HEK293 (cell line): ENCODE measurements around the gene KCNQ1.

Experiments
- CTCF ChIA-PET: fragments of 350-600 bp; formaldehyde crosslinking; extraction: SDS; loops from one replicate; lab custom pipeline; 2021; ENCODE audit warnings: antibody characterized with exemption; lab: Yijun Ruan, JAX
- POLR2A ChIA-PET: fragments of 300-600 bp; formaldehyde crosslinking; extraction: SDS; loops from one replicate; lab custom pipeline; 2020; ENCODE audit warnings: antibody characterized with exemption, inconsistent platforms; lab: Yijun Ruan, JAX
- H3K27ac ChIP-seq: fragments of 200-500 bp; sonication (Bioruptor generic); 2 replicates; pipeline ENCODE4 v1.5.1; 2014; ENCODE audit warnings: low read depth, low read length, control low read depth, inconsistent platforms; ENCODE audit errors: extremely low read depth
- H3K36me3 ChIP-seq, 2 experiments: fragments of 200-500 bp in 1 of 2; sonication (Bioruptor generic) in 1 of 2; 1 replicate in 1 of 2; 2 replicates in 1 of 2; pipeline ENCODE4 v1.5.1; 2014 to 2017; ENCODE audit warnings: inconsistent platforms in 2 of 2, low read length in 2 of 2; ENCODE audit not compliant: control insufficient read depth in 2 of 2, insufficient read depth in 1 of 2
- H3K4me1 ChIP-seq: fragments of 200-500 bp; sonication (Bioruptor generic); 2 replicates; pipeline ENCODE4 v1.5.1; 2014; ENCODE audit warnings: mild to moderate bottlenecking, low read length, inconsistent platforms; ENCODE audit not compliant: control insufficient read depth, insufficient read depth
- H3K4me3 ChIP-seq: 2 replicates; pipeline ENCODE4 v1.5.1; 2011; ENCODE audit warnings: low read depth, mild to moderate bottlenecking, control low read depth, low read length, moderate library complexity
- H3K9me3 ChIP-seq: fragments of 200-500 bp; sonication (Bioruptor generic); 2 replicates; pipeline ENCODE4 v1.5.1; 2014; ENCODE audit warnings: low read depth, low read length, inconsistent platforms; ENCODE audit not compliant: control insufficient read depth, insufficient read depth
- HOXC10 ChIP-seq: sonication (generic); formaldehyde crosslinking; IDR thresholded peaks from 2 replicates; pipeline ENCODE4 v1.8.1; 2023; ENCODE audit warnings: mild to moderate bottlenecking, missing genetic modification reagents
- TRIM28 ChIP-seq: IDR thresholded peaks from 2 replicates; pipeline ENCODE4 v1.6.1; 2011; ENCODE audit warnings: low read length, control low read depth, borderline replicate concordance
- YY2 ChIP-seq: fragments of 450-650 bp; formaldehyde crosslinking; IDR thresholded peaks from 2 replicates; pipeline ENCODE4 v1.5.1; 2016; ENCODE audit warnings: missing biosample characterization, missing genetic modification characterization
- ZBTB20 ChIP-seq: fragments of 450-650 bp; formaldehyde crosslinking; IDR thresholded peaks from 2 replicates; pipeline ENCODE4 v1.5.1; 2016; ENCODE audit warnings: missing biosample characterization, missing genetic modification characterization
- ZNF133 ChIP-seq: fragments of 450-650 bp; formaldehyde crosslinking; IDR thresholded peaks from 2 replicates; pipeline ENCODE4 v1.5.1; 2016; ENCODE audit warnings: missing biosample characterization, missing genetic modification characterization
- ZNF138 ChIP-seq: fragments of 450-650 bp; formaldehyde crosslinking; IDR thresholded peaks from 2 replicates; pipeline ENCODE4 v1.5.1; 2016; ENCODE audit warnings: missing biosample characterization, missing genetic modification characterization, borderline replicate concordance
- ZNF155 ChIP-seq: fragments of 450-650 bp; formaldehyde crosslinking; IDR thresholded peaks from 2 replicates; pipeline ENCODE4 v1.5.1; 2016; ENCODE audit warnings: missing biosample characterization, missing genetic modification characterization
- ZNF2 ChIP-seq: fragments of 450-650 bp; formaldehyde crosslinking; IDR thresholded peaks from 2 replicates; pipeline ENCODE4 v1.5.1; 2016; ENCODE audit warnings: missing biosample characterization, missing genetic modification characterization
- ZNF266 ChIP-seq: fragments of 450-650 bp; formaldehyde crosslinking; IDR thresholded peaks from 2 replicates; pipeline ENCODE4 v1.5.1; 2016; ENCODE audit warnings: missing biosample characterization, missing genetic modification characterization, low read depth
- ZNF274 ChIP-seq, 2 experiments: fragments of 200-500 bp in 1 of 2; fragments of 450-650 bp in 1 of 2; sonication (Bioruptor generic) in 1 of 2; formaldehyde crosslinking in 1 of 2; IDR thresholded peaks; 2 replicates each; pipeline versions ENCODE4 v1.5.1 to v1.6.1; 2014 to 2016; ENCODE audit warnings: borderline replicate concordance in 1 of 2, inconsistent platforms in 1 of 2, low read length in 1 of 2, missing biosample characterization in 1 of 2, missing genetic modification characterization in 1 of 2
- ZNF350 ChIP-seq: fragments of 450-650 bp; formaldehyde crosslinking; IDR thresholded peaks from 2 replicates; pipeline ENCODE4 v1.5.0; 2017; ENCODE audit warnings: missing biosample characterization, mild to moderate bottlenecking, missing genetic modification characterization
- ZNF391 ChIP-seq: fragments of 450-650 bp; formaldehyde crosslinking; IDR thresholded peaks from 2 replicates; pipeline ENCODE4 v1.5.1; 2016; ENCODE audit warnings: low read depth, missing biosample characterization, missing genetic modification characterization, borderline replicate concordance
- ZNF404 ChIP-seq: fragments of 450-650 bp; formaldehyde crosslinking; IDR thresholded peaks from 2 replicates; pipeline ENCODE4 v1.5.1; 2017; ENCODE audit warnings: missing biosample characterization, missing genetic modification characterization
- ZNF433 ChIP-seq: fragments of 450-650 bp; formaldehyde crosslinking; IDR thresholded peaks from 2 replicates; pipeline ENCODE4 v1.5.1; 2016; ENCODE audit warnings: missing biosample characterization, missing genetic modification characterization, low read depth
- ZNF48 ChIP-seq: fragments of 450-650 bp; formaldehyde crosslinking; IDR thresholded peaks from 2 replicates; pipeline ENCODE4 v1.5.1; 2016; ENCODE audit warnings: missing biosample characterization, missing genetic modification characterization
- ZNF785 ChIP-seq: fragments of 450-650 bp; formaldehyde crosslinking; IDR thresholded peaks from 2 replicates; pipeline ENCODE4 v1.5.1; 2016; ENCODE audit warnings: missing biosample characterization, missing genetic modification characterization
- ZSCAN23 ChIP-seq: fragments of 450-650 bp; formaldehyde crosslinking; IDR thresholded peaks from 2 replicates; pipeline ENCODE4 v1.5.1; 2016; ENCODE audit warnings: missing biosample characterization, missing genetic modification characterization
- ZSCAN30 ChIP-seq: fragments of 450-650 bp; IDR thresholded peaks from 2 replicates; pipeline ENCODE4 v1.5.1; 2018; ENCODE audit warnings: missing biosample characterization, mild to moderate bottlenecking, missing genetic modification characterization, moderate library complexity
- TF ChIP-seq, protein P1 (sequence below): fragments of 450-650 bp; formaldehyde crosslinking; IDR thresholded peaks from 2 replicates; pipeline ENCODE4 v1.5.1; 2016; ENCODE audit warnings: missing biosample characterization, missing genetic modification characterization
- TF ChIP-seq, protein P2 (sequence below): fragments of 450-650 bp; formaldehyde crosslinking; IDR thresholded peaks from 2 replicates; pipeline ENCODE4 v1.5.1; 2016; ENCODE audit warnings: missing biosample characterization, missing genetic modification characterization
- TF ChIP-seq, protein P3 (sequence below): IDR thresholded peaks from 2 replicates; pipeline ENCODE4 v1.6.1; 2011; ENCODE audit warnings: mild to moderate bottlenecking, low read depth, low read length, borderline replicate concordance
- TF ChIP-seq, protein P4 (sequence below): fragments of 450-650 bp; formaldehyde crosslinking; IDR thresholded peaks from 2 replicates; pipeline ENCODE4 v1.5.1; 2016; ENCODE audit warnings: missing biosample characterization, missing genetic modification characterization
- TF ChIP-seq, protein P5 (sequence below): fragments of 450-650 bp; formaldehyde crosslinking; IDR thresholded peaks from 2 replicates; pipeline ENCODE4 v1.5.1; 2017; ENCODE audit warnings: missing biosample characterization, missing genetic modification characterization

The KCNQ1 gene

DNA sequence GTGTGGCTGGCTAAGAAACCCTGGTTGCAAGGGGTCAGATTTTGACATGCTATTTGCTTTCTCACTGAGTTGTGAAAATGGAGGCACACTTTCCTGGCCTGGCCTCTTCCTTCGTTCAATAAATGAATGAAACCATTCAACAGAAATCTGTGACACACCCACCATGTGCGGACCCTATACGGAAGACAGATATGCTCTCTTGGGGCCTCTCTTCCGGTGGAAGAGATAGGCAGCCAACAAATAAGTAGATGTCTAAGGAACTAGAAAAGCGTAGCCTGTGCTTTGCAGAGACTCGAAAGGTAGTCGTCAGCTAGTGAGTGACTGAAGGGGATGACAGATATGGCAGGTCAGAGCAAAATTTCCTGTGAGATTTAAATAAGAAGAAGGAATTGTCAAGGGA is 249.7 kb downstream of the KCNQ1 start (continued):
- TF ChIP-seq, protein P1, sequence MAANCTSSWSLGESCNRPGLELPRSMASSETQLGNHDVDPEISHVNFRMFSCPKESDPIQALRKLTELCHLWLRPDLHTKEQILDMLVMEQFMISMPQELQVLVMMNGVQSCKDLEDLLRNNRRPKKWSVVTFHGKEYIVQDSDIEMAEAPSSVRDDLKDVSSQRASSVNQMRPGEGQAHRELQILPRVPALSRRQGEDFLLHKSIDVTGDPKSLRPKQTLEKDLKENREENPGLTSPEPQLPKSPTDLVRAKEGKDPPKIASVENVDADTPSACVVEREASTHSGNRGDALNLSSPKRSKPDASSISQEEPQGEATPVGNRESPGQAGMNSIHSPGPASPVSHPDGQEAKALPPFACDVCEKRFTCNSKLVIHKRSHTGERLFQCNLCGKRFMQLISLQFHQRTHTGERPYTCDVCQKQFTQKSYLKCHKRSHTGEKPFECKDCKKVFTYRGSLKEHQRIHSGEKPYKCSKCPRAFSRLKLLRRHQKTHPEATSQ (tag by site-specific recombination) = no peak
- no peak for TF ChIP-seq ZNF391 (tag by site-specific recombination)
- no peak for TF ChIP-seq ZNF48

DNA sequence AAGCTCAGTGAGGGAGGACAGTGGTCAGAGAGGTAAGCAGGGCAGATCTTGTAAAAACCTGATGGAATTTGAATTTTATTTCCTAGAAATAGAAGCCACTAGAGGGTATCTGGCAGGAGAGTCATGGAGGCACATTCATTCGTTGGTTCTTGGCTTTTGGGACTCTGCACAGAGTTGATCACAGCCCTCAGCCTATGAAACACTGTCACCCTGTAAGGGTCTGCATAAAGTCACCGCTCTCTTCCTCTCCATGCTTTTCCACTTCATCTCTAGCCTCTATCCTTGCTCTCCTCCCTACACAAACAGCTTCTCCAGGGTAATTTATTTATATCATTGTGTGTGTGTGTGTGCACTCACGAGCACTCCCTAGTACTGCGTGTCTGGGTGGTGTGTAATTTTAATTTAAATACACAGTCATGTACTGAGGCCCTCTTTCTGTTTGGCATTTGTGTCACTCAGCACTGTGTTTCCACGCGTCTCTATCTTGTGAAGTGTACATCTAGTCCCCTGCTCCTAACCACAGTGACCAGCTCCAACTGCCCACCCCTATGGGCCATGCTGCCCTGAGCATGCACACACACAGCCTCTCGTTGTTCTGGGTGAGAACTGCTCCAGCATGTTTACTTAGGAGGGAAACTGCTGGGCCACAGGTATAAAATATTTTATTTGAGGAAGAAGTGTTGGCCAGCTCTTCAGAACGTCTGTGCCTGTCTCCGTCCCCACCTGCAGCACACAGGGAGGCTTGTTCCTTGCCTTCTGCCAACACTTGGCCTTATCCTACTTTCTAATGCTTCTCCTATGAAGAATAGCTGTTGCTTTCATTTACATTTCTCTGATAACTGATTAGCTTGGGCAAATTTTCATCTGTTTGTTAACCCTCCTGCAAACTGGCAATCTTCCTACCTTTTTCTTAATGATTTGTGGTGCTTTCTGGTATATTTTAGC is 250.5 kb downstream of the KCNQ1 start:
- CTCF ChIA-PET = interaction anchor here (0.7 to 2.0 kb wide), 4 partner anchors 162 to 678 kb away, joined by 3 to 10 read pairs (median 4); no protein-coding TSS in a partner anchor
- POLR2A ChIA-PET = no interaction called here
- H3K36me3 ChIP-seq = peaks cover 0 to 28% of the 10 kb centered on the region in 2 experiments; a peak in 1 of 3 replicates
- no peak for TF ChIP-seq ZSCAN30 (tag by site-specific recombination)
- peak; percentile 22; the same call in 1 of the 2 replicates for TF ChIP-seq TRIM28
- H3K27ac ChIP-seq = no peak overlapping the region
- no peaks in the 10 kb centered on the region for H3K9me3 ChIP-seq
- no peaks in the 10 kb centered on the region; the same call in 1 of the 2 replicates for H3K4me1 ChIP-seq
- no peak overlapping the region for H3K4me3 ChIP-seq

DNA sequence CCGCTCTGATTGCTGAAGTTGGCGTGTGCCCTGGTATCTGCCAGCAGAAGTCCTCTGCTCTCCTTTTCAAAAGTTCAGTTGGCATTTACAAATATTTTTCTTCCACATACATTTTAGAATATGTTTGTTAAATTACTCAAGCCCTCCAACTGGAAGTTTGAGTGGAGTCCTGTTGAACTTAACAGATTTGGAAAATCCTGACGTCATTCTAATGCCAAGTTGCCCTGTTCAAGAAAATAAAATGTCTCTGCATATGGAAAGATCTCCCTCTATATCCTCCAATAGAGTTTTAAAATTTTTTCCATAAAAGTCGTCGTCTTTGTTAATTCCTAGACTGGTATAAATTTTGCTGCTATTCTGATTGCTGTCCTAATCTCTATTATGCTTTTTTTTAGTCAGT is 251.6 kb downstream of the KCNQ1 start:
- TF ChIP-seq, protein P2, sequence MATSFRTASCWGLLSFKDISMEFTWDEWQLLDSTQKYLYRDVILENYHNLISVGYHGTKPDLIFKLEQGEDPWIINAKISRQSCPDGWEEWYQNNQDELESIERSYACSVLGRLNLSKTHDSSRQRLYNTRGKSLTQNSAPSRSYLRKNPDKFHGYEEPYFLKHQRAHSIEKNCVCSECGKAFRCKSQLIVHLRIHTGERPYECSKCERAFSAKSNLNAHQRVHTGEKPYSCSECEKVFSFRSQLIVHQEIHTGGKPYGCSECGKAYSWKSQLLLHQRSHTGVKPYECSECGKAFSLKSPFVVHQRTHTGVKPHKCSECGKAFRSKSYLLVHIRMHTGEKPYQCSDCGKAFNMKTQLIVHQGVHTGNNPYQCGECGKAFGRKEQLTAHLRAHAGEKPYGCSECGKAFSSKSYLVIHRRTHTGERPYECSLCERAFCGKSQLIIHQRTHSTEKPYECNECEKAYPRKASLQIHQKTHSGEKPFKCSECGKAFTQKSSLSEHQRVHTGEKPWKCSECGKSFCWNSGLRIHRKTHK (tag by site-specific recombination) = no peak
- no peak for TF ChIP-seq ZNF138
- TF ChIP-seq, protein P3, sequence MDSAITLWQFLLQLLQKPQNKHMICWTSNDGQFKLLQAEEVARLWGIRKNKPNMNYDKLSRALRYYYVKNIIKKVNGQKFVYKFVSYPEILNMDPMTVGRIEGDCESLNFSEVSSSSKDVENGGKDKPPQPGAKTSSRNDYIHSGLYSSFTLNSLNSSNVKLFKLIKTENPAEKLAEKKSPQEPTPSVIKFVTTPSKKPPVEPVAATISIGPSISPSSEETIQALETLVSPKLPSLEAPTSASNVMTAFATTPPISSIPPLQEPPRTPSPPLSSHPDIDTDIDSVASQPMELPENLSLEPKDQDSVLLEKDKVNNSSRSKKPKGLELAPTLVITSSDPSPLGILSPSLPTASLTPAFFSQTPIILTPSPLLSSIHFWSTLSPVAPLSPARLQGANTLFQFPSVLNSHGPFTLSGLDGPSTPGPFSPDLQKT = no peak
- no peak for TF ChIP-seq ZNF155 (tag by site-specific recombination)
- TF ChIP-seq ZNF2 = no peak
- no peak for TF ChIP-seq HOXC10 (CRISPR knock-in tag)
- TF ChIP-seq ZNF350 = no peak
- TF ChIP-seq, protein P4, sequence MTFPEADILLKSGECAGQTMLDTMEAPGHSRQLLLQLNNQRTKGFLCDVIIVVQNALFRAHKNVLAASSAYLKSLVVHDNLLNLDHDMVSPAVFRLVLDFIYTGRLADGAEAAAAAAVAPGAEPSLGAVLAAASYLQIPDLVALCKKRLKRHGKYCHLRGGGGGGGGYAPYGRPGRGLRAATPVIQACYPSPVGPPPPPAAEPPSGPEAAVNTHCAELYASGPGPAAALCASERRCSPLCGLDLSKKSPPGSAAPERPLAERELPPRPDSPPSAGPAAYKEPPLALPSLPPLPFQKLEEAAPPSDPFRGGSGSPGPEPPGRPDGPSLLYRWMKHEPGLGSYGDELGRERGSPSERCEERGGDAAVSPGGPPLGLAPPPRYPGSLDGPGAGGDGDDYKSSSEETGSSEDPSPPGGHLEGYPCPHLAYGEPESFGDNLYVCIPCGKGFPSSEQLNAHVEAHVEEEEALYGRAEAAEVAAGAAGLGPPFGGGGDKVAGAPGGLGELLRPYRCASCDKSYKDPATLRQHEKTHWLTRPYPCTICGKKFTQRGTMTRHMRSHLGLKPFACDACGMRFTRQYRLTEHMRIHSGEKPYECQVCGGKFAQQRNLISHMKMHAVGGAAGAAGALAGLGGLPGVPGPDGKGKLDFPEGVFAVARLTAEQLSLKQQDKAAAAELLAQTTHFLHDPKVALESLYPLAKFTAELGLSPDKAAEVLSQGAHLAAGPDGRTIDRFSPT = no peak
- TF ChIP-seq ZBTB20 (tag by site-specific recombination) = no peak
- TF ChIP-seq ZNF785 = no peak
- no peak for TF ChIP-seq ZNF266
- no peak for TF ChIP-seq ZSCAN23 (tag by site-specific recombination)
- TF ChIP-seq YY2 (tag by site-specific recombination) = no peak
- TF ChIP-seq ZNF433 = no peak
- TF ChIP-seq, protein P5, sequence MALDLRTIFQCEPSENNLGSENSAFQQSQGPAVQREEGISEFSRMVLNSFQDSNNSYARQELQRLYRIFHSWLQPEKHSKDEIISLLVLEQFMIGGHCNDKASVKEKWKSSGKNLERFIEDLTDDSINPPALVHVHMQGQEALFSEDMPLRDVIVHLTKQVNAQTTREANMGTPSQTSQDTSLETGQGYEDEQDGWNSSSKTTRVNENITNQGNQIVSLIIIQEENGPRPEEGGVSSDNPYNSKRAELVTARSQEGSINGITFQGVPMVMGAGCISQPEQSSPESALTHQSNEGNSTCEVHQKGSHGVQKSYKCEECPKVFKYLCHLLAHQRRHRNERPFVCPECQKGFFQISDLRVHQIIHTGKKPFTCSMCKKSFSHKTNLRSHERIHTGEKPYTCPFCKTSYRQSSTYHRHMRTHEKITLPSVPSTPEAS (tag by site-specific recombination) = no peak
- no peak for TF ChIP-seq ZNF274 (IDR thresholded peaks at IDR 0.05; ENCODE audit: low read length)
- no peak for TF ChIP-seq ZNF274 (tag by site-specific recombination; IDR thresholded peaks at IDR 0.05; ENCODE audit: borderline replicate concordance)
- TF ChIP-seq ZNF133 (tag by site-specific recombination) = no peak
- TF ChIP-seq ZNF404 (tag by site-specific recombination) = no peak
- TF ChIP-seq ZNF391 (tag by site-specific recombination) = no peak
- Histone ChIP-seq H3K36me3 (peaks cover 0 to 16% of the 10 kb centered on the region in 2 experiments; a peak in 1 of 3 replicates), H3K4me3 (no peak overlapping the region), H3K4me1 (no peaks in the 10 kb centered on the region; the same call in 1 of the 2 replicates), H3K27ac (no peak overlapping the region), H3K9me3 (no peaks in the 10 kb centered on the region)
- ChIA-PET POLR2A (no interaction called here), CTCF (no interaction called here)
